Osteoblast (primary cell): ENCODE results near the gene HOXA10. TPM values are rescaled to one million over a fixed set of nuclear protein-coding genes. Genes with fewer than 3 reads are reported as not detected.
A peak's percentile ranks its signal among the peaks of the same experiment; 100 is the strongest.

Experiments used
- DNase-seq: peaks from one replicate; pipeline ENCODE4 v3.0.0; 2011; ENCODE audit warnings: low spot score, mixed read lengths; ENCODE audit not compliant: insufficient read length; ENCODE audit errors: missing footprints
- H2AFZ ChIP-seq: 2 replicates; pipeline ENCODE4 v1.6.0; 2011; ENCODE audit warnings: mild to moderate bottlenecking, low read length
- H3K27ac ChIP-seq: 2 replicates; pipeline ENCODE4 v1.5.1; 2011; ENCODE audit warnings: mild to moderate bottlenecking, low read depth, low read length, moderate library complexity
- H3K27me3 ChIP-seq: 2 replicates; pipeline ENCODE4 v1.6.0; 2012; ENCODE audit warnings: mild to moderate bottlenecking, control low read depth, inconsistent platforms, low read length, moderate library complexity; ENCODE audit not compliant: insufficient read depth
- H3K36me3 ChIP-seq: 2 replicates; pipeline ENCODE4 v1.5.1; 2011; ENCODE audit warnings: mild to moderate bottlenecking, low read length, control low read depth, moderate library complexity; ENCODE audit not compliant: insufficient read depth
- H3K4me1 ChIP-seq: 2 replicates; pipeline ENCODE4 v1.5.1; 2011; ENCODE audit warnings: mild to moderate bottlenecking, low read length, control low read depth, moderate library complexity; ENCODE audit not compliant: insufficient read depth
- H3K4me2 ChIP-seq: 2 replicates; pipeline ENCODE4 v1.6.0; 2011; ENCODE audit warnings: mild to moderate bottlenecking, low read length; ENCODE audit not compliant: insufficient read depth
- H3K4me3 ChIP-seq: fragments of 200-600 bp; sonication (generic); 3 replicates; pipeline ENCODE4 v1.5.1; 2012; ENCODE audit warnings: mild to moderate bottlenecking, low read length, inconsistent platforms; ENCODE audit not compliant: insufficient read depth
- H3K79me2 ChIP-seq: 2 replicates; pipeline ENCODE4 v1.6.0; 2012; ENCODE audit warnings: mild to moderate bottlenecking, low read length, control low read depth, inconsistent platforms; ENCODE audit not compliant: insufficient read depth
- H3K9me3 ChIP-seq: 2 replicates; pipeline ENCODE4 v1.5.1; 2011; ENCODE audit warnings: low read depth, low read length, control low read depth
- H4K20me1 ChIP-seq: 2 replicates; pipeline ENCODE4 v1.6.0; 2012; ENCODE audit warnings: mild to moderate bottlenecking, low read length, control low read depth; ENCODE audit not compliant: insufficient read depth
- total RNA-seq: library from RNA; depleted of rRNA; stranded (reverse); fragments of >200 nt; gene quantifications from 2 replicates; pipeline ENCODE4 v1.2.3, GENCODE V29; 2012
- TF ChIP-seq, protein P1 (sequence below): IDR thresholded peaks from 2 replicates; pipeline ENCODE4 v1.5.1; 2011; ENCODE audit warnings: mild to moderate bottlenecking, low read depth, low read length, moderate library complexity; ENCODE audit errors: extremely low read depth

HOXA10 gene
- total RNA-seq, 1 donor, result 43.1 TPM

DNA sequence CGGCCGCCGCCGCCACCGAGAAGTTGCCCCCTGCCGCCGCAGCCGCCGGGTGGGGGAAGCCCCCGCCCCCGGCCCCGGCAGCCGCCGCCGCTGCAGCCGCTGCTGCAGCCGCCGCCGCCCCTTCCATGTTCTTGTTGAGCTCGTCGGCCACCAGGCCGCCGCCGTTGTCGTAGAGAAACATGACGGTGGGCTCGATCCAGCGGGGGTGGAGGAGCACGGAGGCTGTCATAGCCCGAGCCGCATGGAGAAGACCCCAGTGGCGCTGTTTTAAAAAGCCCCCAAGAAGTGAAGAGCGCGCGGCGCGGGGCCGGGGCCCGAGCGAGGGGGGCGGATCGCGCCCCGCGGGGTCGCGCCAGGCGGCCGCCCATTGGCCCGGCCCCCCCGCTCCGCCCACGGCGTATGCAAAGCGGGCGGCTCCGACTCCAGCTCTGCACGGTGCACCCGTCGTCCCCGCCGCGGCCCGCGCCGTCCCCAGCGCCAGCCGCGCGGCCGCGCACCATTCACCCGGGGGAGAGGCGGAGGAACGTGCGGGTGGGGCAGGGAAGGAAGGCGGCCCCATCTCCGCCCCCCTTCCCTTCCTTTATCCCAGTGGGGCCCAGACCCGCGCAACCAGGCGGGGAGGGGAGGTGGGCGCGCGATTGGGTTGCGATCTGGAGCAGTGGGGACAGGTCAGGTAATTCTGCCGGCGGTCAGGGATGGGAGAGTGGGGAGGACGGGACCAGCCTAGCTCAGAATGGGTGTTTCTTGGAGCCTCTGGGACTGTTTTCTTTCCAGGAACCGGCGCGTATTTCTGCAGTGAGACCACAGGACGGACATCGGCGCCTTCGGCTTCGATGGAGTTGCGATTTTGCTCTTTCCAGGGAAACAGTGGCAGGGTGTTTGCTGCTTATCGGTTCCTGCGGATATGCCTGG lies 26.0 kb upstream of the HOXA10 start, which contains the start of gene HOXA13:
Gene HOXA13 (minus strand): TSS at position 243 of the 912 bp plus-strand sequence. CDS start 14 bp downstream, at position 229.
- H3K4me3 ChIP-seq, result peak within 1 kb of the TSS; percentile 80
- TF ChIP-seq, protein P1, sequence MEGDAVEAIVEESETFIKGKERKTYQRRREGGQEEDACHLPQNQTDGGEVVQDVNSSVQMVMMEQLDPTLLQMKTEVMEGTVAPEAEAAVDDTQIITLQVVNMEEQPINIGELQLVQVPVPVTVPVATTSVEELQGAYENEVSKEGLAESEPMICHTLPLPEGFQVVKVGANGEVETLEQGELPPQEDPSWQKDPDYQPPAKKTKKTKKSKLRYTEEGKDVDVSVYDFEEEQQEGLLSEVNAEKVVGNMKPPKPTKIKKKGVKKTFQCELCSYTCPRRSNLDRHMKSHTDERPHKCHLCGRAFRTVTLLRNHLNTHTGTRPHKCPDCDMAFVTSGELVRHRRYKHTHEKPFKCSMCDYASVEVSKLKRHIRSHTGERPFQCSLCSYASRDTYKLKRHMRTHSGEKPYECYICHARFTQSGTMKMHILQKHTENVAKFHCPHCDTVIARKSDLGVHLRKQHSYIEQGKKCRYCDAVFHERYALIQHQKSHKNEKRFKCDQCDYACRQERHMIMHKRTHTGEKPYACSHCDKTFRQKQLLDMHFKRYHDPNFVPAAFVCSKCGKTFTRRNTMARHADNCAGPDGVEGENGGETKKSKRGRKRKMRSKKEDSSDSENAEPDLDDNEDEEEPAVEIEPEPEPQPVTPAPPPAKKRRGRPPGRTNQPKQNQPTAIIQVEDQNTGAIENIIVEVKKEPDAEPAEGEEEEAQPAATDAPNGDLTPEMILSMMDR, result no peak
- peaks cover 60% of the 10 kb centered on the region for H3K79me2 ChIP-seq
- H3K27ac ChIP-seq, result peak within 1 kb of the TSS; percentile 21
- H3K27me3 ChIP-seq, result peaks cover 17% of the 10 kb centered on the region
- no peaks in the 10 kb centered on the region for H3K9me3 ChIP-seq
- peak within 1 kb of the TSS; percentile 74 for H2AFZ ChIP-seq
- H3K4me1 ChIP-seq, result peaks cover 24% of the 10 kb centered on the region
- peak; percentile 95 for DNase-seq
- H3K4me2 ChIP-seq, result peak within 1 kb of the TSS; percentile 96
- H3K36me3 ChIP-seq, result no peaks in the 10 kb centered on the region
- H4K20me1 ChIP-seq, result peaks cover 13% of the 10 kb centered on the region

DNA sequence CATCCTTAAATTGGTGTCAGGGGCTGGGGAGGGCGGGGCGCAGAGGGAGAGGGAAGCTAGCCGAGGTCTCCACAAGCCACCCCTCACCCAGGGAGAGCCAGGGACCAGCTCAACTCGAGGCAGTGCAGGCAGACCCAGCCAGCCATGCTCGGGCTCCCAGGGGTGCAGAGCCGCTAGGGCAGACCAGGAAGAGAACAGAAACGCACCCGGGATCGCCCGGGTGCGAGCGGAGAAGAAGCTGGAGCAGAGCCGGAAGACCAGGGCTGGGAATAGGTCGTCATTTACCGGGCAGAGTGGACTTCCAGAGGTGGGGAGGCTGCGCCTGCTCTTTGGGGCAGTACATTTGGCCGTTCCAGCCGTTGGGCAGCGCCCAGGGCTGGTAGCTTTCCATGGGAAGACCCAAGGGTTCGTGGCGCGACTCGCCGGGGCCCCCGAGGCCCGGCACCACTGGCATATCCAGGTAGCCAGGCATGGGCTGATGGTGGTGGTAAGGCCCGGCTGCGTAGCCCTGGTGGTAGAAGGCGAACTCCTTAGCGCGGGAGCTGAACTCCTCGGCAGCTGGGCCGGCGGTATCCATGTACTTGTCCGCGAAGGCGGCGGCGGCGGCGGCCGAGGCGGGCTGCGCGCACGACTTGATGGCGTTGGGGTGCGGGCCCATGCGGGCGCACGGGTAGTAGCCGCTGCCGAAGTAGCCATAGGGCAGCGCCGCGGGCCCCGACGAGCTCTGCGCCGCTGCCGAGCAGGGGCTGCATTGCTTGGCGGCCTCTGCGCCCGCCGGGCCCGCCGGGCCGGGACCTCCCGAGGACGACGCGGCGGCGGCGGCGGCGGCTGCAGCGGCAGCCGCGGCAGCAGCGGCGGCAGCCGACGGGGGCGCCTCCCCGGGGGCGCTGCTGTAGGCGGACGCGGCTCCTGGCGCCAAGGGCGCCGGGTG lies 25.0 kb upstream of the HOXA10 start:
- Histone ChIP-seq H3K4me2 (peak overlapping the region; percentile 96), H3K9me3 (no peaks in the 10 kb centered on the region), H3K4me1 (peaks cover 26% of the 10 kb centered on the region), H3K27me3 (peaks cover 17% of the 10 kb centered on the region), H2AFZ (peak overlapping the region; percentile 74), H3K4me3 (peak overlapping the region; percentile 80), H3K27ac (peak overlapping the region; percentile 16), H3K79me2 (peaks cover 69% of the 10 kb centered on the region), H3K36me3 (no peaks in the 10 kb centered on the region), H4K20me1 (peaks cover 13% of the 10 kb centered on the region)
- DNase-seq, result peak; percentile 91
- TF ChIP-seq, protein P1, result no peak

DNA sequence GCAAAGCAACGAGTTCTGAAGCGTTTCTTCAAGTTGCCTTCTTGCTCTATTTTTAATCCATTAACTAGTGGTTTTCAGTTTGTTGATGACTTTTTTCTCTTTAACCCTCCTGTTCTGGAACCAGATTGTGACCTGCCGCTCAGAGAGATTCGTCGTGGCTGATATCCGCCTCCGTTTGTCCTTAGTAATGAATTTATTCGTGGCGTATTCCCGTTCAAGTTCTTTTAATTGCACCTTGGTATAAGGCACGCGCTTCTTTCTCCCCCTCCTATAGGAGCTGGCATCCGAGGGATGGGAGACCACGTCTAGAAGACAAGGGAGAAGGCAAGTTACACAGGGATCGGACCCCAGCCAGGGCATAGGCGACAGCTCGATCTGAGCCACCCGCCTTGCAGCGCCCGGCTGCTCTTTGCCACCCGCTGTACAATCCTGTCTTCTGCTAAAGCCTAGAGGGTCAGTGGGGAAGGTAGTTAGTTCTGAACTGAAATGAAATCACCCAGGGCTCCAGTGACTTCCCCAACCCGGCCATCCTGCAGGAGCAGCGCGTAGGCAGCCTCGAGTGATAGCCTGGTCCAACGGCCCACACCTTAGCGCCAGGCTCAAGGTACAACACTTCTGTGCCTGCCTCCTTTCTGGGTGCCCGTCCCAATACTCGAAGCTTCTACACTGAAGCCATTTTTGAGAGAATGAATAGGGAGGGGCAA lies 24.2 kb upstream of the HOXA10 start:
- H3K4me3 ChIP-seq, result peak overlapping the region; percentile 80
- no peak for DNase-seq
- no peaks in the 10 kb centered on the region for H3K36me3 ChIP-seq
- peaks cover 13% of the 10 kb centered on the region for H4K20me1 ChIP-seq
- H3K9me3 ChIP-seq, result no peaks in the 10 kb centered on the region
- TF ChIP-seq, protein P1, result no peak
- peak overlapping the region; percentile 96 for H3K4me2 ChIP-seq
- peak overlapping the region; percentile 27 for H3K27ac ChIP-seq
- peaks cover 14% of the 10 kb centered on the region for H3K27me3 ChIP-seq
- H2AFZ ChIP-seq, result peak overlapping the region; percentile 49
- peaks cover 71% of the 10 kb centered on the region for H3K79me2 ChIP-seq
- H3K4me1 ChIP-seq, result peaks cover 34% of the 10 kb centered on the region
